SK-N-SH (cell line): Measurements from ENCODE around the gene ARPC5L. TPM values are rescaled to one million over a fixed set of nuclear protein-coding genes. Genes with fewer than 3 reads are reported as not detected.
"Not testable (repeated sequence)": the region's sequence is repeated elsewhere in the genome, so short reads cannot be mapped to it uniquely, and the experiment has no call there.

Experiments
- CTCF ChIA-PET: fragments of 300-600, 350-600 bp; formaldehyde crosslinking; extraction: SDS; loops from one replicate; lab custom pipeline; 2021; lab: Yijun Ruan, JAX
- POLR2A ChIA-PET: fragments of 350-600 bp; sonication (Branson Sonifier 250); formaldehyde crosslinking; extraction: SDS; loops from one replicate; lab custom pipeline; 2020; ENCODE audit warnings: antibody characterized with exemption, inconsistent platforms; lab: Yijun Ruan, JAX
- DNase-seq: peaks from one replicate; pipeline ENCODE4 v3.0.0; 2012
- H2AFZ ChIP-seq: fragments of 200-600 bp; sonication (generic); 2 replicates; pipeline ENCODE4 v1.8.1; 2016; ENCODE audit warnings: antibody characterized with exemption, mild to moderate bottlenecking, low read depth
- H3F3A ChIP-seq: fragments of 200-600 bp; sonication (generic); replicated peaks from 2 replicates; pipeline ENCODE3; 2016; ENCODE audit warnings: antibody characterized with exemption, mild to moderate bottlenecking; ENCODE audit not compliant: insufficient read depth
- H3K27ac ChIP-seq, 2 experiments: fragments of 200-500 bp in 1 of 2; fragments of 200-600 bp in 1 of 2; sonication (Bioruptor generic) in 1 of 2; sonication (generic), shearing (Covaris generic) in 1 of 2; 2 replicates each; pipeline versions ENCODE4 v1.5.1 to v1.6.1; 2014 to 2016; ENCODE audit warnings: low read depth in 2 of 2, inconsistent platforms in 1 of 2, low read length in 1 of 2, mild to moderate bottlenecking in 1 of 2, mixed read lengths in 1 of 2
- H3K27me3 ChIP-seq: fragments of 200-600 bp; sonication (generic), shearing (Covaris generic); 2 replicates; pipeline ENCODE4 v1.6.1; 2016; ENCODE audit warnings: mixed run types; ENCODE audit not compliant: insufficient read depth
- H3K36me3 ChIP-seq, 2 experiments: fragments of 200-500 bp in 1 of 2; fragments of 200-600 bp in 1 of 2; sonication (Bioruptor generic) in 1 of 2; sonication (generic) in 1 of 2; replicated peaks in 1 of 2; 2 replicates each; pipeline versions ENCODE3 to v1.5.1; 2014 to 2016; ENCODE audit warnings: low read length in 1 of 2, mild to moderate bottlenecking in 1 of 2; ENCODE audit not compliant: insufficient read depth in 2 of 2, control insufficient read depth in 1 of 2
- H3K4me1 ChIP-seq, 2 experiments: fragments of 200-500 bp in 1 of 2; fragments of 200-600 bp in 1 of 2; sonication (Bioruptor generic) in 1 of 2; sonication (generic), shearing (Covaris generic) in 1 of 2; 2 replicates each; pipeline versions ENCODE4 v1.5.1 to v1.6.1; 2014 to 2016; ENCODE audit warnings: low read depth in 1 of 2, low read length in 1 of 2, mixed run types in 1 of 2; ENCODE audit not compliant: insufficient read depth in 2 of 2, control insufficient read depth in 1 of 2
- H3K4me2 ChIP-seq: fragments of 200-600 bp; sonication (generic), shearing (Covaris generic); 2 replicates; pipeline ENCODE4 v1.6.1; 2017; ENCODE audit warnings: mixed run types
- H3K4me3 ChIP-seq, 2 experiments: fragments of 200-500 bp in 1 of 2; fragments of 200-600 bp in 1 of 2; sonication (Bioruptor generic) in 1 of 2; sonication (generic), shearing (Covaris generic) in 1 of 2; 2 replicates each; pipeline versions ENCODE4 v1.5.1 to v1.8.1; 2014 to 2016; ENCODE audit warnings: low read depth in 2 of 2, inconsistent platforms in 1 of 2, low read length in 1 of 2, mild to moderate bottlenecking in 1 of 2, mixed read lengths in 1 of 2, moderate library complexity in 1 of 2
- H3K79me2 ChIP-seq: fragments of 200-600 bp; sonication (generic); 2 replicates; pipeline ENCODE4 v1.8.1; 2017; ENCODE audit warnings: mild to moderate bottlenecking; ENCODE audit not compliant: insufficient read depth
- H3K9ac ChIP-seq: fragments of 200-600 bp; sonication (generic); 2 replicates; pipeline ENCODE4 v1.6.1; 2017; ENCODE audit warnings: mixed run types
- H3K9me2 ChIP-seq: fragments of 200-600 bp; sonication (generic); 2 replicates; pipeline ENCODE4 v1.6.1; 2017; ENCODE audit warnings: mixed run types
- H3K9me3 ChIP-seq: fragments of 200-600 bp; sonication (generic); 2 replicates; pipeline ENCODE4 v1.6.1; 2017; ENCODE audit warnings: mixed run types, mild to moderate bottlenecking, moderate library complexity
- H4K20me1 ChIP-seq: fragments of 200-600 bp; sonication (generic); 2 replicates; pipeline ENCODE4 v1.6.1; 2017; ENCODE audit warnings: mild to moderate bottlenecking, mixed run types; ENCODE audit not compliant: insufficient read depth
- WGBS: methylation state at CpG from one replicate; pipeline ENCODE4 v1.1.6; 2017; ENCODE audit warnings: low lambda C conversion rate; 5-methylcytosine and 5-hydroxymethylcytosine counted together
- polyA plus RNA-seq, 3 experiments: library from polyadenylated mRNA; depleted of rRNA; stranded (reverse); fragments of >200 nt; gene quantifications; 2 replicates each; pipeline ENCODE4 v1.2.3, GENCODE V29; 2012
- small RNA-seq, 7 experiments: library from RNA; depleted of rRNA; stranded (forward); fragments of <200 nt; gene quantifications; one replicate each; pipeline ENCODE3, GENCODE V24; 2012

ARPC5L gene
- polyA plus RNA-seq, 1 of the 3 experiments (the other 2 are of a cell fraction): 73.1 TPM

DNA sequence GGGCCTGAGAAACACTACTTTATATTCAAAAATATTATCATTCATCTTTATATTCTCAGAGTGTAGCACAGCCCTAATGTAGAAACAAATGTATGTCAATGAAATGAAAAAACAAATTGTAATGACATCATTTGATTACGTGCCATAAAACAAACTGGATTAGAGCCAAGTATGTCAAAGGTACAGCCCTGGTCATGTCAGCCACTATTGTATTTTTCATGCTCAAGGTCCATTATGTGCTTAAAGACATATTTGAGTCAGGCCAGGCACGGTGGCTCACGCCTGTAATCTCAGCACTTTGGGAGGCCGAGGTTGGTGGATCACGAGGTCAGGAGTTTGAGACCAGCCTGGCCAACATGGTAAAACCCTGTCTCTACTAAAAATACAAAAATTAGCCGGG lies 58.5 kb downstream of the ARPC5L start:
- DNase-seq, H3K4me3 ChIP-seq, H3K4me1 ChIP-seq, H2AFZ ChIP-seq, H3K9me3 ChIP-seq, H3F3A ChIP-seq, H3K27me3 ChIP-seq, POLR2A ChIA-PET, H4K20me1 ChIP-seq, H3K79me2 ChIP-seq, H3K9me2 ChIP-seq, H3K9ac ChIP-seq, CTCF ChIA-PET, H3K27ac ChIP-seq, H3K4me2 ChIP-seq: not testable (repeated sequence)
- H3K36me3 ChIP-seq: peaks cover 19 to 44% of the 10 kb centered on the region in 2 experiments
- WGBS: 91% methylated on average over 6 of the region's 6 CpGs

Small RNA genes within 50 kb of the gene (small RNA-seq; reads per million reads assigned to genes)
- gene RNU4-82P: 0 reads per million in 7 experiments

Other genes starting within 250 kb of the ARPC5L start
- 1.2 and 1.4 TPM in 2 replicates for gene NR6A1, start 90.8 kb upstream of the ARPC5L start, polyA plus RNA-seq (2012; rRNA removed)
- gene OLFML2A, start 85.0 kb upstream of the ARPC5L start, polyA plus RNA-seq (2012; rRNA removed): 4.8 and 7.7 TPM in 2 replicates
- not detected in 2 replicates for gene WDR38, start 8.7 kb upstream of the ARPC5L start, polyA plus RNA-seq (2012; rRNA removed)
- 5,012 and 5,348 TPM in 2 replicates for gene RPL35, start 173 bp upstream of the ARPC5L start, polyA plus RNA-seq (2012; rRNA removed)
- gene GOLGA1, start 79.0 kb downstream of the ARPC5L start, polyA plus RNA-seq (2012; rRNA removed): 10.0 and 11.0 TPM in 2 replicates